Karpas-422 (cell line): ENCODE measurements around the gene PHLDA2. TPM values are rescaled to one million over a fixed set of nuclear protein-coding genes. Genes with fewer than 3 reads are reported as not detected.

ENCODE experiments used
- DNase-seq: peaks from one replicate; pipeline ENCODE4 v3.0.0-alpha.2; 2015
- H2AFZ ChIP-seq: fragments of 200-600 bp; sonication (generic); 2 replicates; pipeline ENCODE4 v1.6.1; 2014; ENCODE audit warnings: antibody characterized with exemption, low read length, mixed read lengths
- H3K27ac ChIP-seq: fragments of 200-600 bp; sonication (generic); 2 replicates; pipeline ENCODE4 v1.5.1; 2014; ENCODE audit warnings: mild to moderate bottlenecking, low read length, moderate library complexity
- H3K27me3 ChIP-seq: fragments of 200-600 bp; sonication (generic); 2 replicates; pipeline ENCODE4 v1.6.1; 2014; ENCODE audit warnings: low read length, mixed read lengths
- H3K36me3 ChIP-seq: fragments of 200-600 bp; sonication (generic); 2 replicates; pipeline ENCODE4 v1.6.1; 2014; ENCODE audit warnings: low read length, mixed read lengths; ENCODE audit not compliant: insufficient read depth
- H3K4me1 ChIP-seq: fragments of 200-600 bp; sonication (generic); 2 replicates; pipeline ENCODE4 v1.6.1; 2014; ENCODE audit warnings: mild to moderate bottlenecking, low read length, mixed read lengths
- H3K4me2 ChIP-seq: fragments of 200-600 bp; sonication (generic); 2 replicates; pipeline ENCODE4 v1.6.1; 2014; ENCODE audit warnings: low read length, low read depth, mild to moderate bottlenecking; ENCODE audit not compliant: poor library complexity, severe bottlenecking
- H3K4me3 ChIP-seq: fragments of 200-600 bp; sonication (generic); 2 replicates; pipeline ENCODE4 v1.5.1; 2014; ENCODE audit warnings: mild to moderate bottlenecking, antibody characterized with exemption, low read length, mixed read lengths
- H3K79me2 ChIP-seq: fragments of 200-600 bp; sonication (generic); 2 replicates; pipeline ENCODE4 v1.6.1; 2014; ENCODE audit warnings: mild to moderate bottlenecking, low read length, mixed read lengths
- H3K9ac ChIP-seq: fragments of 200-600 bp; sonication (generic); 2 replicates; pipeline ENCODE4 v1.6.0; 2014; ENCODE audit warnings: low read length
- H3K9me2 ChIP-seq: fragments of 200-600 bp; sonication (generic), shearing (Covaris generic); replicated peaks from 2 replicates; pipeline ENCODE4 v1.6.0; 2014; ENCODE audit warnings: mild to moderate bottlenecking, low read length, moderate library complexity; ENCODE audit not compliant: insufficient read depth
- H3K9me3 ChIP-seq: fragments of 300-700, 200-600 bp; sonication (generic); 2 replicates; pipeline ENCODE4 v1.6.1; 2014; ENCODE audit warnings: low read length, mixed read lengths
- H4K20me1 ChIP-seq: fragments of 200-600 bp; sonication (generic); 2 replicates; pipeline ENCODE4 v1.6.1; 2014; ENCODE audit warnings: mild to moderate bottlenecking, antibody characterized with exemption, low read length, low read depth; ENCODE audit not compliant: insufficient read depth
- total RNA-seq: library from RNA; depleted of rRNA; stranded (reverse); fragments of >200 nt; shearing (Covaris generic); gene quantifications from 2 replicates; pipeline ENCODE4 v1.2.3, GENCODE V29; 2014; ENCODE audit warnings: low replicate concordance

The PHLDA2 gene
- total RNA-seq, 1 experiment from 2014 or later: not detected

DNA sequence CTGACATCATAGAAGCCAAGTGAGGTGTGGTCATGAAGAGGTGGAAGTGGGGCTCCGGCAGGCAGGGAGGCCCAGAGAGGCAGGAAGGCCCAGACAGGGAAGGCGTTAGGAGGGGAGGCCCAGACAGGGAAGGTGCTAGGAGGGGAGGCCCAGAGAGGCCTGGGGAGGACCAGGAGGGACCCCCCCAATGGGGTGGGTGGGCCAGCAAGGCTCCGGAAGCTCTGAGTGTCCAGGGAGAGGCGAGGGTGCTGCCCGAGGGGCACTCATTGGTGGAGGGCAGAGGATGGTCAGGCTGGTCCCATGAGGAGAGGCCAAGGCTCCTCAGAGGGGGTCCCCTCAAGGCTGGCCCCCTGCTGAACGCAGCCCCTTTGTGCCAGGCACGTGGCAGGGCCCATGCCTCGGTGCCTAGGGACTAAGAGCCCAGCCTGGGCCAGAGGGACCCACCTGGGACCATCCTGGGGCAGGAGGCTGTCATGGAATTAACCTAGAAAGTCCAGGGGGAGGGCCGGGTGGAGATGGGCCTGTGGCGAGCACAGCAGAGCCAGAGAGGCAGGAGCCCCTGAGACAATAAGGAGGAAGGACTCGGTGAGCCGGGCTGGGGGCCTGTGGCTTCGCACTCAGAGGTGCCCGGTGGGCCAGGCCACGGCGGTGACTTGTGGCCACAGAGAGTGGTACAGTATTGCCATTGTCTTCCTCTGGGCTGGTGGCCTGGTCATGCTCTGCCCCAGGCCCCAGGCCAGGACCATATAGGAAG, 12.2 kb downstream of the PHLDA2 start:
- Histone ChIP-seq H3K9me3 (no peaks in the 10 kb centered on the region), H3K4me1 (peaks cover 9% of the 10 kb centered on the region), H2AFZ (no peak overlapping the region), H3K4me2 (no peak overlapping the region), H3K36me3 (no peaks in the 10 kb centered on the region), H3K4me3 (no peak overlapping the region), H3K79me2 (no peaks in the 10 kb centered on the region), H3K9me2 (no peaks in the 10 kb centered on the region), H3K27me3 (no peaks in the 10 kb centered on the region), H4K20me1 (no peaks in the 10 kb centered on the region), H3K9ac (no peak overlapping the region), H3K27ac (no peak overlapping the region)
- no peak for DNase-seq

DNA sequence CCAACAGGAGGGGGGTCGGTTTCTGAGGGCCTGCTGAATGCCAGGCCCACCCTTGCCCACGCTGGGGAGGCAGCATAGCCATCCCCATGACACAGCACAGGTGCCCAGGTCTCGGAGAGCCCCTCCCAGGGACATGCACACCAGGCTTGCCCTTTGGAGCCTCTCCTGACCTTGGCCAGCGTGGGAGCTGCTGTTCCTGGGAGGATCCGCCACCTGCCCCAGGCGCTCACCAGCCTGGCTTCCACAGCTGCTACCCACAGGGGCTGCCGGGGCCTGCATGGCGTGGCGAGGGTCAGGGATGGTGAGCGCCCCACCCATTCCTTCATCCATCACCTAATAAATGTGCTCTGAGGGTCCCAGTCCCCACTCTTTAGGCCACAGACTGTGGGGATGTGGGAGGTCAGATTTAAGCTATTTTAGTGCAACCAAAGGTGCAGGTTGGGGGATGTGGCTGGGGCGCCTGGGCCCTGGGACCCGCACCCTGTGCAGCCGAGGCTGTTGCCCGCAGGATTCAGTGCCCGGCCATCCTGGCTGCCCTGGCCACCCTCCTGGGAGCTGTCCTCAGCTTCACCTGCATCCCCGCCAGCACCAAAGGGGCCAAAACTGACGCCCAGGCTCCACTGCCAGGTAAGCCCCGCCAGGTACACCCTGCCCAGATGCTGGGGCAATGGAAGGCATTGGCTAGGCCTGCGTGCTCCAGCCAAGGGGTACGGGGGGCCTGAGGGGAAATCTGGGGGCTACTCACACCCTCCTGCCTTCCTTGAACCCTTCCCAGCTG, 12.9 kb downstream of the PHLDA2 start:
- Histone ChIP-seq H2AFZ (no peak overlapping the region), H3K79me2 (no peaks in the 10 kb centered on the region), H3K36me3 (no peaks in the 10 kb centered on the region), H3K9me2 (no peaks in the 10 kb centered on the region), H3K27me3 (no peaks in the 10 kb centered on the region), H3K4me1 (peaks cover 9% of the 10 kb centered on the region), H3K27ac (no peak overlapping the region), H3K4me3 (no peak overlapping the region), H3K9me3 (no peaks in the 10 kb centered on the region), H3K9ac (no peak overlapping the region), H3K4me2 (no peak overlapping the region), H4K20me1 (no peaks in the 10 kb centered on the region)
- DNase-seq: no peak

DNA sequence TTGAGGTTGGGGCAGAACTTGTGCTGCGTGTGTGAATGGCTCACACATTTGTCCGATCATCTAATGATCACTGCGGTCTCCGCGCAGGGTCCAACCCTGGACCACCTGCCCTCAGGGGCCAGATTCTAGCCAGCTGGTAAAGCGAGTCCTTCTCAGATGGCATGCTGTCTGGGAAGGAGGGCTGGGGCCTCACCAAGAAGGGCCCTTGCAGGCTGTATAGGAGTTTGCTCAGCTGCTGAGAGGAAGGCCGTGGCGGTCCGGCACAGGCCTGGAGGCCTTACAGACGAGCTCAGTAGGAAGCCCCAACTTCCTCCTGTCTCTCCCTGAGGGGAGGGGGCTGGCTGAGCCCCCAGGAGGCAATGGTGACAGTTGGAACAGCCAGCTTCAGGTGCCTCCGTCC, 13.7 kb downstream of the PHLDA2 start:
- Histone ChIP-seq H3K9me3 (no peaks in the 10 kb centered on the region), H3K9ac (no peak overlapping the region), H2AFZ (no peak overlapping the region), H3K4me3 (no peak overlapping the region), H3K79me2 (no peaks in the 10 kb centered on the region), H3K27me3 (no peaks in the 10 kb centered on the region), H3K9me2 (no peaks in the 10 kb centered on the region), H3K27ac (no peak overlapping the region), H4K20me1 (no peaks in the 10 kb centered on the region), H3K4me1 (peaks cover 9% of the 10 kb centered on the region), H3K4me2 (no peak overlapping the region), H3K36me3 (no peaks in the 10 kb centered on the region)
- no peak for DNase-seq

DNA sequence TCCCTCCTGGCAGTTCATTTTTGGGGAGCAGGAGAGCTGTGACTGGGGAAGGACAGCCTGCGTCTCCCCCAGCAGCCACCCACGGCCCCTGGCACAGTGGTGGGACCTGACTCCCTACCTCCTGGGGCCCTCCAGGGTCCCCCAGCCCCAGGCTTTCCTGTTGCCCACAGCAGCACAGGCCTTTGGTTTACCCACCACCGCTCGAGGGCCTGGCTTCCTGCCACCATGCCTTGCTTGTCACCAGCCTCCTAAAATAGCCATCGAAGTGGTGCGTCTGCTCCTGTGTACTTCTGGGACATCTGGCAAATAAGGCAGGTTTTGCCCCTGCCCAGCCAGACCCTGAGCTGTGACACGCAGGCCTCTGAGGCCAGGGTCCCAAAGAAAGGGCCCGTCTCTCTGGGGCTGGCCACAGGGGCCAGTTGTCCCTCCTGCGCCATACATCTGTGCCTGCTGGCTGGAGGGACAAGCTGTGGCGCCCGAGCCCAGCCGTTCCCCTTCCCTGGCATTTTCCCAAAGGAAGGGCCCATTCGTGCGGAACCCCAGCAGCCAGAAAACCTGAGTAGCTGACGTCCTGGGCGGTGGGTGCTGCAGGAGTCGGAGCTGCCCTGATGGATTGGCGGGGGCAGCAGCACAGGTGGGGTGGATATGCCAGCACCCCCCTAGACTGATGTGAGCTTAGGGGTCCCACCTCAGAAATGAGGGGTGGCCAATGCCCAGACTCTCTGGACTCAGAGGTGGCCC, 14.6 kb downstream of the PHLDA2 start:
- peak; percentile 45 for DNase-seq
- peaks cover 9% of the 10 kb centered on the region for H3K4me1 ChIP-seq
- H3K9me3 ChIP-seq: no peaks in the 10 kb centered on the region
- H3K36me3 ChIP-seq: no peaks in the 10 kb centered on the region
- H3K4me3 ChIP-seq: no peak overlapping the region
- H3K4me2 ChIP-seq: no peak overlapping the region
- no peaks in the 10 kb centered on the region for H3K27me3 ChIP-seq
- no peaks in the 10 kb centered on the region for H4K20me1 ChIP-seq
- H3K79me2 ChIP-seq: no peaks in the 10 kb centered on the region
- no peak overlapping the region for H2AFZ ChIP-seq
- H3K9ac ChIP-seq: no peak overlapping the region
- H3K27ac ChIP-seq: no peak overlapping the region
- H3K9me2 ChIP-seq: no peaks in the 10 kb centered on the region

DNA sequence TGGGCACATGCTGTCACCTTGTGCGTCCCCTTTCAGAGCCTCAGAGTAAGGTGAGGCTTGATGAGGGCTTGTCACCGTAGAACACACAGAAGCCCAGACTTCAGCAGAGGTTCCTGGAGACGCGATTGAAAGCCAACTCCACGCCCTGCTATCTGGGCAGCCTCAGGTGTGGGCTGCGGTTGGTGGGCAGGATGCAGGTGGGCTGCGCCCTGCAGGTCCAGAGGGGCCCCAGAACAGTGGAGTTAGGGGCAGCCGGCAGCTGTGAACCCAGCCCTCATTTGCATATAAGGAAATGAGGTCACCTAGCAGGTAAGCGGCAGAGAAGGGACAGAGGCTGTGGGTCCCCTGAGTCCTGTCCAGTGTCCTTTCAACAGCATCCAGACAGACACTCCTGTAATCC, 15.4 kb downstream of the PHLDA2 start:
- no peaks in the 10 kb centered on the region for H3K27me3 ChIP-seq
- no peak overlapping the region for H3K4me2 ChIP-seq
- no peaks in the 10 kb centered on the region for H3K9me2 ChIP-seq
- no peak for DNase-seq
- H3K36me3 ChIP-seq: no peaks in the 10 kb centered on the region
- no peaks in the 10 kb centered on the region for H4K20me1 ChIP-seq
- no peaks in the 10 kb centered on the region for H3K79me2 ChIP-seq
- H3K4me3 ChIP-seq: no peak overlapping the region
- H3K9ac ChIP-seq: no peak overlapping the region
- H3K4me1 ChIP-seq: peaks cover 9% of the 10 kb centered on the region
- no peak overlapping the region for H3K27ac ChIP-seq
- no peak overlapping the region for H2AFZ ChIP-seq
- H3K9me3 ChIP-seq: no peaks in the 10 kb centered on the region

DNA sequence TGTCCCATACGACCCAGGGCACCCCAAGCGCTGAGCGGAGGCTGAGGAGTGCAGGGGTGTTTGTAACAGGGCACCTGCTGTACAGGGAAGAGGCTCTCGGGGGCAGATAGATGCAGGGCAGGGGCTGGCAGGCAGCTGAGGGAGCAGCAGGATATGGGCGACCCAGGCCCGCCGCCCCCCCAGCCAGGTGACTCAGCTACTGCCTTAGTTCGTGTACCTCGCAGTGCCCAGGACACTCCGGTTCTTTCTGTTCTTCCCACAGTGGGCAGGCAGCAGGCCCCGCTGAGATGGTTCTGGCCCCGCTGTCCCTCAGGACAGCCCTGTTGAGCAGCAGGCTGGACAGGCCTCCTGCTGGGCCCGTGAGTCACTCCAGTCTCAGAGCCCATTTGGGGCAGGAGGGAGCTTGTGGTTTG, 16.2 kb downstream of the PHLDA2 start:
- no peak for DNase-seq
- Histone ChIP-seq H3K79me2 (no peaks in the 10 kb centered on the region), H3K9me2 (no peaks in the 10 kb centered on the region), H3K9ac (no peak overlapping the region), H3K9me3 (no peaks in the 10 kb centered on the region), H3K36me3 (no peaks in the 10 kb centered on the region), H2AFZ (no peak overlapping the region), H3K4me2 (no peak overlapping the region), H3K27ac (no peak overlapping the region), H3K4me1 (peaks cover 9% of the 10 kb centered on the region), H3K27me3 (no peaks in the 10 kb centered on the region), H3K4me3 (no peak overlapping the region), H4K20me1 (no peaks in the 10 kb centered on the region)

DNA sequence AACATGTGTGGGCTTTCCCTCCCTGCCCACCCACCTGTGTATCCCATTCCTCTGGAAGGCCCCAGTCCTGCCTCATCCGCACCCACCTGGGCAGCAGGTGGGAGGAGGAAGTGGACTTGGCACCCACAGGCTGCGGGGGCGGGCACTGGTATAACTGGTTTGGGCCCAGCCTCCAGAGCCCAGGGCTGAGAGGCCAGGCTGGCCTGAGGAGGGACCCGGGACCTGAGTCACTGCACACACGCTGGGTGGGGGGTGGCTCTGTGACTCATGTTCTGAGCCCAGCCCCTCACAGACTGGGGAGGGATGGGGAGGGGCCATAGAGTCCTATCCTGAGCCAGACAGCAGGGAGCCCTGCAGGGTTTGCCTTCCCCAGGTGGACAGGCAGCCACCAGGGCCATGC, 16.7 kb downstream of the PHLDA2 start:
- no peaks in the 10 kb centered on the region for H3K9me3 ChIP-seq

DNA sequence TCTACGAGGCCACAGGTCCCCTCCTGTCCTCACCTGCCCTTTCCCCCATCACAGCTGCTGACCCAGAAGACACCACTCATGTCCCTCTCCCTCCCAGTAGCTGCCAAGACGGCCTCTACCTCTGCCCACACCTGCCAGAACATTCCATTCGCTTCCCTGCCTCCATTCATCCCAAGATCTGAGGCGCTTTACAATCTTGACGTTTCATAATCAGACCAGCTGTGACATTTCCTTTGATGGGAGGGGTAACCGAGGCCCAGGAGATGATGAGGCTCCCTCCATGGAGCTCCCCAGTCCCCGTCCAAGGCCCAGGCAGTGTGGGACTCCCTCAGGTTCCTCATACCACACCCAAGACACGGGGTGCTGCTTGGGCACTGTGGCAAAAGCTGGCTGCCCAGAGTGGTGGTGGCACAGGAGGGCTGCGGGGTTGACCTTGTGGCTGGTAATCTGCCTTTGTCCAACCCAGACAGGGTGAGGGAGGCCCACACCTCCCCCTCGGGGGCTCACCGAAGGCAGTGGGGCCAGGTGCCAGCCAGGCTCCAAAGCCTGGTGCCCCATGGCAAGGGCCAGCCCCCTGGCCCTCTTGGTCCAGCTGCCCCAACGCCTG, 17.3 kb downstream of the PHLDA2 start:
- no peaks in the 10 kb centered on the region for H3K9me2 ChIP-seq
- H3K4me3 ChIP-seq: no peak overlapping the region
- H3K27me3 ChIP-seq: no peaks in the 10 kb centered on the region
- H3K36me3 ChIP-seq: no peaks in the 10 kb centered on the region
- peaks cover 9% of the 10 kb centered on the region for H3K4me1 ChIP-seq
- no peak overlapping the region for H3K4me2 ChIP-seq
- H3K79me2 ChIP-seq: no peaks in the 10 kb centered on the region
- no peak overlapping the region for H3K9ac ChIP-seq
- no peaks in the 10 kb centered on the region for H4K20me1 ChIP-seq
- H3K9me3 ChIP-seq: no peaks in the 10 kb centered on the region
- no peak overlapping the region for H2AFZ ChIP-seq
- no peak overlapping the region for H3K27ac ChIP-seq
- DNase-seq: no peak

More for the DNA sequence above, 16.7 kb downstream of the PHLDA2 start:
- no peak overlapping the region for H3K4me3 ChIP-seq
- no peak overlapping the region for H3K4me2 ChIP-seq
- H3K79me2 ChIP-seq: no peaks in the 10 kb centered on the region
- no peak overlapping the region for H3K27ac ChIP-seq
- H3K9ac ChIP-seq: no peak overlapping the region
- H3K9me2 ChIP-seq: no peaks in the 10 kb centered on the region
- H3K27me3 ChIP-seq: no peaks in the 10 kb centered on the region
- H2AFZ ChIP-seq: no peak overlapping the region
- H4K20me1 ChIP-seq: no peaks in the 10 kb centered on the region
- DNase-seq: no peak
- H3K4me1 ChIP-seq: peaks cover 9% of the 10 kb centered on the region
- no peaks in the 10 kb centered on the region for H3K36me3 ChIP-seq
